HG02885 (cell line): ENCODE results near the gene TRABD.
A peak's percentile ranks its signal among the peaks of the same experiment; 100 is the strongest.
"Not testable (repeated sequence)": the region's sequence is repeated elsewhere in the genome, so short reads cannot be mapped to it uniquely, and the experiment has no call there.

Experiments
- ATAC-seq: cut with Tn5 transposase; IDR thresholded peaks from one replicate; pipeline ENCODE4 v1.9.1; 2021; ENCODE audit warnings: mild to moderate bottlenecking; ENCODE audit not compliant: unreplicated experiment, poor library complexity

The TRABD gene

GRCh38 chr22:50200461-50201190, 14.9 kb downstream of the TRABD start, which contains the start of gene SELENOO:
TSS of gene SELENOO (plus strand) at chr22:50201011. CDS start at chr22:50201037, 26 bp downstream.
- peak; percentile 78 for ATAC-seq

- ATAC-seq, result peak; percentile 29
These were observed 15.7 kb downstream of the TRABD start for GRCh38 chr22:50201191-50202129.

- no peak for ATAC-seq
These were observed 16.5 kb downstream of the TRABD start for GRCh38 chr22:50202130-50202666.

DNA sequence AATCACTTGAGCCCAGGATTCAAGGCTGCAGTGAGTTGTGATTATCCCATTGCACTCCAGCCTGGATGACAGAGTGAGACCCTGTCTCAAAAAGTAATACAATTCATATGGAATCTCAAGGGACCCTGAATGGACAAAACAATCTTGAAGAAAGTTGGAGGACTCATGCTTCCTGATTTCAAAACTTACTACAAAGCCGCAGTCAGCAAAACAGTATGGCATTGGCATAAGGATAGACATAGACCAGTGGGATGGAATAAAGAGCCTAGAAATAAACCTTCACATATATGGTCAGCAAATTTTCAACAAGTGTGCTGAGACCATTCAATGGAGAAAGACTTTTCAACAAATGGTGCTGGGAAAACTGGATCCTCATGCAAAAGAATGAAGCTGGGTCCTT, 17.6 kb downstream of the TRABD start:
- no peak for ATAC-seq

- no peak for ATAC-seq
These were observed 18.9 kb downstream of the TRABD start for GRCh38 chr22:50204571-50204970.

DNA sequence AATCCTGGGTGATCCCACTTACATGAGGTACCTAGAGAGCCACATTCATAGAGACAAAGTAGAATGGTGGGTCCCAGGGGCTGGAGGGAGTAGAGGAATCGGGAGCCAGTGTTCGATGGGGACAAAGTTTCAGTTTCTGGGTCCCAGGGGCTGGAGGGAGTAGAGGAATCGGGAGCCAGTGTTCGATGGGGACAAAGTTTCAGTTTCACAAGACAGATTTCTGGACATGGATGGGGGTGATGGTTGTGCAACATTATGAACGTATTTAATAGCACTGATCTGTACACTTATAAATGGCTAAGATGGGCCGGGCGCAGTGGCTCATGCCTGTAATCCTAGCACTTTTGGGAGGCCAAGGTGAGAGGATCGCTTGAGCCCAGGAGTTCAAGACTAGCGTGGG, 19.3 kb downstream of the TRABD start:
- ATAC-seq, result not testable (repeated sequence)

DNA sequence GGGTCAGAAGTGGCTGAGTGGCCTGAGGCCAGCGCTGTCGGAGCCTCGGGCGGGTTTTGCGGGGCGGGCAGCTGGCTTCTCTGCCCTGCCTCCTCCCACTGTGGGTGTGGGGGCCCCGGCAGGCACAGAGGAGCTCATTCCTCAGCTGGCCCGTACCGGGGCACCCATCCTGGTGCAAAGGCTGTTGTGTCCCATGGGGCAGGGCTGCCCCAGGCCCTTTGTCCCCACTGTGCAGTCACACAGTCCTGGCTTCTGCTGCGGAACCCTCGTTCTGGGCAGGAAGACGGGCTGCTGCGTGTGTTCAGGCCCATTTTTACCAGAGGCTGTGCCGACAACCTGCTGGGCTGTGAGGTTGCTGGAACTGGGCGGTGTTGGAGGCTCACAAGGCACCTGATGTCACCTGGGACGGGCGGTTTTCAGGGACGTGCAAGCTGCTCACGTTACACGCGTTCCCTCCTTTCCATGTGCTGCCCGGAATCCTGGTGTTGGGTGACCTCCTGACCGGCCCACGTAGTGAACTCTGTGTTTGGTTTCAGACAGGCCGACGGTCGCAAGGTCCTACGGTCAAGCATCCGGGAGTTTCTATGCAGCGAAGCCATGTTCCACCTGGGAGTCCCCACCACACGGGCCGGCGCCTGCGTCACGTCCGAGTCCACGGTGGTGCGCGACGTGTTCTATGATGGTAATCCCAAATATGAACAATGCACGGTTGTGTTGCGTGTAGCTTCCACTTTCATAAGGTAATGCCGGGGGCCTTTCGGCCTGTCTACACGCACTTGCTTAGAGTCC, 20.3 kb downstream of the TRABD start:
- ATAC-seq, result no peak

DNA sequence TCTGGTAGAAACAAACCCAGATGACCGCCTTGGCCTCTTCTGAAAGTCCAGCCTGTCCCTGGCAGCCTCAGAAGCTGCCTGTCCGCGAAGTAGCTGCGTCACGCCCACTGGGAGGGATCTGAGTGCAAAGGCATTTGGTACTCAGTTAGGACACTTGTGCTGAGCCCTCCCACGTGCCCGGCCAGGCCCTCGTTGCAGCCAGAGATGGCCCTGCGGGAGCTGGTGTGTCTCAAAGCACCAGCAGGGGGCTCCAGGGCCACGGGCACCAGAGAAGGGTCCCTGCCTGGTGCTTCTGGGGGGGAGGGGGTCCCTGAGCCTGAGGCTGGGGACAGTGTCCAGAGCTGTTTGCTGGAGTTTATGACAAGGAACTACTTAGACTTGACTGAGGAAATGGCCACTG, 20.9 kb downstream of the TRABD start:
- ATAC-seq, result no peak

DNA sequence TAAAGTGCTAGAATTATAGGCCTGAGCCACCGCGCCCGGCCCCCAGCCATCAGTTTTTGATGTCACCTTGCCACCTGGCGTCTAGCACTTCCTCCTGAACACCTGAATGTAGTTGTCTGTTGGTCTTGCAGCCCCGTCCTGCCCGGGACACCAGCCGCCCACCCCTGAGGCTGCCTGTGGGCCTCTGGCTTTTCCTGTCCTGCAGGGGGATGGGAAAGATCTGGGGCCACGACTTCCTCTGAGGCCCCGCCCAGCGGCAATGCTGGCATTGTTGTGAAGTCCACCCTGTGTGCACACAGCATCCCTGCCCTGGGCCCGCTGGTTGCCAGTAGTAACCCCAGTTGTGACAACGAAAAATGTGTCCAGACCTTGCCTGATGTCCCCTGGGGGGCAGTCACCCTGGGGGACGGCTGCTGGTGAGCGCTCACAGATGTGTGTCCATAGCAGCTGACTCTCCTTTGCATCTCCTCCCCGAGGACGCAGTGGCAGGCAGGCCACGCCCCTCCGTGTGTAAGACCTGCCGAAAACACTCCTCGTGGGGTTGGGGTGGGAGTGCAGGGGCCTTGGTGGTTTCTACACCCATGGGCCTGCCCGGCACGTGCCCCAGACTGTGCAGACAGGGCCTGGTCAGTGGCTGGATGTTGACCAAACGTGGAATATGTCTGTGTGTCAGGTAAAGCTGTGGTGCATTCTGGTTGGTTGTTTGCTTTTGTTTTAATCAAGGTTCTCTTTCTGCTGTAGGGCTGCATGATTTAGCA, 21.8 kb downstream of the TRABD start:
- ATAC-seq, result no peak

DNA sequence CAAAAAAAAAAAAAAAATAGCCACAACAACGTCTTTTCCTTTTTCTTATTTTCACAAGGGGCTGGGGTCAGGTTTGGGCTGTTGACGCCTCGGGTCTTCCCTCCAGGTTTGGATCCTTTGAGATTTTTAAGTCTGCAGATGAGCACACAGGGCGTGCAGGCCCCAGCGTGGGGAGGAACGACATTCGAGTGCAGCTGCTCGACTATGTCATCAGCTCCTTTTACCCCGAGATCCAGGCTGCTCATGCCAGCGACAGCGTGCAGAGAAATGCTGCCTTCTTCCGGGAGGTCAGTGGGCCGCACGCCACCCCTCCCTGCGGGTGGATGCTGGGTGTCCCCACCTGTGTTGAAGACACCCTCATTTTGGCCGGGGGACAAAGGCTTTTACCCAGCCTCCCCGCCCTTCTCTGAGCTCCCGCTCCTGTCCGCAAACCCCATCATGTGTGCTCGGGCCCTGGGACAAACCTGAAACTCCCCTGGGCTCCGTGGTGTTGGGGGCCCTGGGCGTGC, 22.8 kb downstream of the TRABD start:
- ATAC-seq, result no peak

DNA sequence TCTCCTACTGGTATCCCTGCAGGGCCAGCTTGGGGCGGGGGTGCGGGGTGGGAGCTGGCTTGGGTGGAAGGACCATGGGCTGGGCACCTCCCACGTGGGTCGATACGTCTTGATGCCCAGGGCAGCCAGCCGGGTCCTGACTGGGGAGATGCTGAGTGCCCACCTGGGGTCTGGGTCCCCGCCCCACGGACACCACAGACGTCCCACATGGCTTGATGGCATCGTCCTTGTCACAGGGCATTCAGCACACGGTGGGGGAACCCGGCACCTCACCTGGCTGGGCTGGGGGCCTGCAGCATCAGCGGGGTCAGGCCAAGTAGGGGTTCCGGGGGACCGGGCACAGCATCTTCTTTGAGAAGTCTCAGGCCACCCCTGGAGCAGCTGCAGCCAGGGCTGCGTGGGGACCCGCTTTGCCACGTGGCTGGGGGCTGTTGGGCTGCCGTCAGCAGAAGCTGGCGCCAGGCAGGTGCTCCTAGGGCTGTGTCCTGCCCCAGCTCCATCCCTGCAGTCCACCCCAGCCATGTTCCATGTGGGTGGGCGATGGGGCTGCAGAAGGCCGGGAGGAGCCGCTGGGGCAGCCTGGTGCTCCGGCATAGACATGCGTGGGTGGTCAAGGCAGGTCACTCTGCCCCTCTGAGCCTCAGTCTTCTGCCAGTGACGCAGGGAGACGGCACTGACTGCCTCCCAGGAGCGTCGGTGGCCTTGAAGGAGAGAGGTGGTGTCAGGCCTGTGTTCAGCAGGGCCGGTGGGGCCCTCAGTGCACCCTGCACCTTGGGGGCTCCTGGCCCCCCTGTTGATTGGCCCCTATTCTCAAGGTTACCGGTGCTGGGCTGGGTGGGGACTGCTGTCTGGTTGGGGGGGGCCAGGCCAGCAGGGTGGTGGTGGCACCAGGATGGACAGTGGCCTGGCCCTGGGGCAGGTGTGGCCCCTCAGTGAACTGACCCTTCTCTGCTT, 23.5 kb downstream of the TRABD start:
- ATAC-seq, result no peak

GRCh38 chr22:50209893-50210292, 24.2 kb downstream of the TRABD start:
- ATAC-seq, result no peak

DNA sequence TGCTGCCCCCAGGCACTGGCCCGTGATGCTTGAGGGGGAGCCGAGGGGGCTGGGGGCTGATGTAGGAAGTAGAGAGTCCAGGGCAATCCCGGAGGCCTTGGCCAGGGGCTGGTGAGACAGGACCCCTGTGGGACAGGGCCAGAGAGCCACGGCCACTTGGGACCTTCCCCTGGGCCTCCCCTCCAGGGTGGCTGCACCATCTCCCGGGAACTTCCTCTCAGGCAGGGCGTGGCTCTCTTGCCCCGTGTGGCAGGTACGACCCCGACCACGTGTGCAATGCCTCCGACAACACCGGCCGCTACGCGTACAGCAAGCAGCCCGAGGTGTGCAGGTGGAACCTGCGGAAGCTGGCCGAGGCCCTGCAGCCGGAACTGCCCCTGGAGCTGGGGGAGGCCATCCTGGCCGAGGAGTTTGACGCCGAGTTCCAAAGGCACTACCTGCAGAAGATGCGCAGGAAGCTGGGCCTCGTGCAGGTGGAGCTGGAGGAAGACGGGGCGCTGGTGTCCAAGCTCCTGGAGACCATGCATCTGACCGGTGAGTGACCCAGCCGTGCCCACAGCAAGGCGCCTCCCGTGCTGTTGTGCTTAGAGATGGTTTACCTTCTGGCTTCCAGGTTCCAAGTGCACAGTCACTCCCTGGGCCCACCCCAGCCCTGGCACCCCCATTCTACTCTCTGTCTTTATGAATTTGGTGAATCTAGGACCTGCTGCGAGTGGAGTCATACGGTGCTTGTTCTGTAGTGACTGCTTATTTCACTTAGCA, 24.8 kb downstream of the TRABD start:
- no peak for ATAC-seq

GRCh38 chr22:50211147-50211546, 25.4 kb downstream of the TRABD start:
- ATAC-seq, result no peak

GRCh38 chr22:50213263-50213662, 27.6 kb downstream of the TRABD start:
- ATAC-seq, result no peak

DNA sequence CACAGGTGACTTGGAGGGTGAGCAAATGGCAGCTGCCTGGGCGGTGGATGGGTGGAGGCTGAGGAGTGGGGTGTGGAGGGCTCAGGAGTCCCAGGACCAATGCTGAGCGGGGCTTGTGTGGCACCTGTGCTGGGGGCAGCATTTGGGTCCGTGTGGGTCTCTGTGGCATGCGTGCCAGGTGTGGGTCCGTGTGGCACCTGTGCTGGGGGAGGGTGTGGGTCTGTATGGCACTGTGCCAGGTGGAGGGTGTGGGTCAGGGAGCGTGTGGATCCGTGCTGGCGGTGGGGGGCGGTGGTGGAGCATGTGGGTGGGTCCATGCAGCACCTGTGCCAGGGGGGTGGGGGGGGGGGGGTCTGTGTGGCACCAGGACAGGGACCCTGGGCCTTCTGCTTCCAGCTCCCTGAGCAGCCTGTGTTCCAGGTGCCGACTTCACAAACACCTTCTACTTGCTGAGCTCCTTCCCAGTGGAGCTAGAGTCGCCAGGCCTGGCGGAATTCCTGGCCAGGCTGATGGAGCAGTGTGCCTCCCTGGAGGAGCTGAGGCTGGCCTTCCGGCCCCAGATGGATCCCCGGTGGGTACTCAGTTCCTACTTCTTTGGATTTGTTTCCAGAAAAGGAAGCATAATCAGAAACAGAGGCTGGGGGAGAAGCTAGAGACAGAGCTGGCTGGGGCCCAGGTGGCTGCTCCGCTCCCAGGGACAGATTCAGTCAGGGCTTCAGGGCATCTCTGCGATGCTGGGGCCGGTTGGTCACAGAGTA, 29.8 kb downstream of the TRABD start:
- ATAC-seq, result no peak
